ENCODE data around the gene LHX6. TPM values are rescaled to one million over a fixed set of nuclear protein-coding genes. Genes with fewer than 3 reads are reported as not detected.

The LHX6 gene
- total and polyA plus RNA-seq, 9 of the 15 experiments (the other 6 are each of a cell fraction or from before 2014, with no cell fraction given) = 2.8 to 16.3 (median 7.9) TPM

DNA sequence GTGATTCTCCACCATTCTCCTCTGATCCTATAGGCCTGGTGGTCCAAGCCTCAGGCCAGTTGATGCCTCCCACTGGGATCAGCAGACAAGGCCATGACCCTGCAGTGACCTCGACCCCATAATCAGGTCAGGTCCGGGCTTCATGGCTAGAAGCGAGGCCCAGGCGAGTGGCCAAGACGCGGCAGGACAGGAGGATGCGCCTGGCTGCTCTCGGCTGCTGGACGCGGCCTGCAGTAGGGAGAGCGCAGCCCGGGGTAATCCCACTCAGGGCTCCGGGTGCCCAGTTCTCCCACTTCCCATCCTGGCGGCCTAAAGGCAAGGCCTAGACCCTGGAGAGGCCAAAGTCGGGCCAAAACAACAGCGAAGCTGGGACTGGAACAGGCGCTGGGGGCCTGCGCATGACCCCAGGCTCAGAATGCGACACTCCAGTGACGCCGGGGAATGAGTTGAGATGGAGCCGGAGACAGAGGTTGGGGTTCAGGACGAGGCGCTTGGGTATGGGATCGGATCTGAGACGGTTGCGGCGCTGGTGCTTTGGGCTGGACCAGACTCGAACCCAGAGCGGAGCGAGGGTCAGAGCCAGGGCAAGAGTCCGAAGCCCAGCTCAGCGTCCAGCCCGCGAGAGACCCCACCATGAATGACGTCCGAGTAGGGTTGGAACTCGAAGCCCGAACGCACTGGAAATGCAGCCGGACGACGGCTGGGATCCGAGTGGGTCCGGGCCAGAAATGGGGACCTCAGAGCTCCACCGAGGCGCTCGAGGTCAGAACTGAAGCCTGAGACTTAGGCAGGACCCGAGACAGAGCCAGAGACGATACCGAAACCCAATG lies 3.2 kb downstream of the LHX6 start:
- Histone ChIP-seq H3K27ac (ENCODE audit: extremely low read depth, low read depth, low read length) (no peak overlapping the region), H3K4me2 (ENCODE audit: insufficient read depth, low read length) (no peak overlapping the region), H3K9ac (ENCODE audit: insufficient read depth in 1 of 2, low read depth in 2 of 2, low read length in 2 of 2) (no peak overlapping the region), H2AFZ (ENCODE audit: low read depth, low read length) (no peak overlapping the region), H3K27me3 (ENCODE audit: control insufficient read depth in 2 of 2, insufficient read depth in 2 of 2, low read length in 2 of 2) (peaks cover 22 to 30% of the 10 kb centered on the region in 2 experiments), H3K36me3 (ENCODE audit: control insufficient read depth, insufficient read depth, low read length) (no peaks in the 10 kb centered on the region), H3K79me2 (ENCODE audit: control insufficient read depth, insufficient read depth, low read length) (no peaks in the 10 kb centered on the region), H3K9me3 (replicated peaks; ENCODE audit: control insufficient read depth, insufficient read depth, low read depth, low read length) (no peaks in the 10 kb centered on the region), H3K9me1 (ENCODE audit: control insufficient read depth, insufficient read depth, low read length) (peaks cover 5% of the 10 kb centered on the region), H4K20me1 (replicated peaks; ENCODE audit: control insufficient read depth, insufficient read depth, low read length) (0 out of 2 replicates have a peak, but pooled peaks cover 6% of the 10 kb centered on the region), H3K4me1 (replicated peaks in 1 of 2; ENCODE audit: control insufficient read depth in 2 of 2, insufficient read depth in 2 of 2, low read length in 2 of 2) (peaks cover 20 to 37% of the 10 kb centered on the region in 2 experiments), H3K4me3 (no peak overlapping the region)
- FAIRE-seq = no peak
- DNase-seq (ENCODE audit: extremely low read depth in 1 of 4, low spot score in 3 of 4) = no peak
- POLR2A ChIA-PET = interaction anchor here (0.7 to 1.5 kb wide), 3 partner anchors 9 to 17 kb away, joined by 3 to 4 read pairs (median 4); no protein-coding TSS in a partner anchor
- 70% methylated on average over 41 of the region's 51 CpGs for WGBS (ENCODE audit: insufficient coverage, low coverage, missing lambda C conversion rate)
- BruUV-seq (replicated peaks) = no TSS peak
- in situ Hi-C loops (cut with MboI) (loop anchor here (10.0 kb wide), 1 partner anchor 1961 kb away; no protein-coding TSS in a partner anchor), intact Hi-C loops (cut with micrococcal nuclease) (no loop called here)
- ATAC-seq = no peak
- CTCF ChIA-PET (ENCODE audit: low intra/inter-chr PET ratio) = interaction anchor here (0.5 kb wide), 1 partner anchor 589 kb away, joined by 3 read pairs; no protein-coding TSS in a partner anchor
- TF ChIP-seq NRF1 (conservative IDR thresholded peaks at IDR 0.05 in 1 of 2, IDR thresholded peaks at IDR 0.05 in 1 of 2) = no peak
- no peak for TF ChIP-seq MTA1 (IDR thresholded peaks at IDR 0.05; ENCODE audit: borderline replicate concordance)
- TF ChIP-seq ZNF347 (CRISPR knock-in tag; IDR thresholded peaks at IDR 0.05; ENCODE audit: low read depth) = no peak
- no peak for TF ChIP-seq TCF3 (CRISPR knock-in tag; IDR thresholded peaks at IDR 0.05)
- no peak for TF ChIP-seq TEAD1 (CRISPR knock-in tag; IDR thresholded peaks at IDR 0.05)
- TF ChIP-seq, protein P1, sequence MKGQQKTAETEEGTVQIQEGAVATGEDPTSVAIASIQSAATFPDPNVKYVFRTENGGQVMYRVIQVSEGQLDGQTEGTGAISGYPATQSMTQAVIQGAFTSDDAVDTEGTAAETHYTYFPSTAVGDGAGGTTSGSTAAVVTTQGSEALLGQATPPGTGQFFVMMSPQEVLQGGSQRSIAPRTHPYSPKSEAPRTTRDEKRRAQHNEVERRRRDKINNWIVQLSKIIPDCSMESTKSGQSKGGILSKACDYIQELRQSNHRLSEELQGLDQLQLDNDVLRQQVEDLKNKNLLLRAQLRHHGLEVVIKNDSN (CRISPR knock-in tag; IDR thresholded peaks at IDR 0.05) = no peak
- no peak for TF ChIP-seq MYC (IDR thresholded peaks at IDR 0.05; ENCODE audit: low read depth, low read length)
- TF ChIP-seq MYC (CRISPR knock-in tag; IDR thresholded peaks at IDR 0.05; ENCODE audit: borderline replicate concordance, low read depth) = no peak
- no peak for TF ChIP-seq MCM7 (IDR thresholded peaks at IDR 0.05)
- no peak for TF ChIP-seq SNRNP70 (optimal IDR thresholded peaks at IDR 0.05; ENCODE audit: low read depth, low read length)
- TF ChIP-seq ZNF57 (CRISPR knock-in tag; IDR thresholded peaks at IDR 0.05) = no peak
- TF ChIP-seq RBM22 (IDR thresholded peaks at IDR 0.05; ENCODE audit: low read depth, low read length, poor library complexity, severe bottlenecking) = no peak
- TF ChIP-seq SIX5 (IDR thresholded peaks at IDR 0.05; ENCODE audit: borderline replicate concordance in 1 of 2, insufficient read depth in 1 of 2, low read depth in 1 of 2, low read length in 2 of 2) = no peak
- TF ChIP-seq FOS (IDR thresholded peaks at IDR 0.05; ENCODE audit: extremely low read depth, insufficient read length) = no peak
- TF ChIP-seq, protein P2, sequence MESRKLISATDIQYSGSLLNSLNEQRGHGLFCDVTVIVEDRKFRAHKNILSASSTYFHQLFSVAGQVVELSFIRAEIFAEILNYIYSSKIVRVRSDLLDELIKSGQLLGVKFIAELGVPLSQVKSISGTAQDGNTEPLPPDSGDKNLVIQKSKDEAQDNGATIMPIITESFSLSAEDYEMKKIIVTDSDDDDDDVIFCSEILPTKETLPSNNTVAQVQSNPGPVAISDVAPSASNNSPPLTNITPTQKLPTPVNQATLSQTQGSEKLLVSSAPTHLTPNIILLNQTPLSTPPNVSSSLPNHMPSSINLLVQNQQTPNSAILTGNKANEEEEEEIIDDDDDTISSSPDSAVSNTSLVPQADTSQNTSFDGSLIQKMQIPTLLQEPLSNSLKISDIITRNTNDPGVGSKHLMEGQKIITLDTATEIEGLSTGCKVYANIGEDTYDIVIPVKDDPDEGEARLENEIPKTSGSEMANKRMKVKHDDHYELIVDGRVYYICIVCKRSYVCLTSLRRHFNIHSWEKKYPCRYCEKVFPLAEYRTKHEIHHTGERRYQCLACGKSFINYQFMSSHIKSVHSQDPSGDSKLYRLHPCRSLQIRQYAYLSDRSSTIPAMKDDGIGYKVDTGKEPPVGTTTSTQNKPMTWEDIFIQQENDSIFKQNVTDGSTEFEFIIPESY (CRISPR knock-in tag; IDR thresholded peaks at IDR 0.05) = no peak
- no peak for TF ChIP-seq NCOA1 (IDR thresholded peaks at IDR 0.05; ENCODE audit: low read depth)

Measured in K562 (cell line).